H9 (cell line): ENCODE results near the gene ZNF879. TPM values are rescaled to one million over a fixed set of nuclear protein-coding genes. Genes with fewer than 3 reads are reported as not detected.

Experiments used
- DNase-seq: peaks from one replicate; pipeline ENCODE4 v3.0.0-alpha.2; 2017
- H2AFZ ChIP-seq: one replicate; pipeline ENCODE4 v1.6.1; 2013; ENCODE audit warnings: mild to moderate bottlenecking, low read length, control low read depth, moderate library complexity
- H2AK5ac ChIP-seq: 2 replicates; pipeline ENCODE4 v1.6.1; 2013; ENCODE audit warnings: low read length, control low read depth, mixed read lengths; ENCODE audit not compliant: insufficient read length
- H2BK120ac ChIP-seq: one replicate; pipeline ENCODE4 v1.6.1; 2013; ENCODE audit warnings: low read depth, mild to moderate bottlenecking, low read length, control low read depth, inconsistent platforms; ENCODE audit not compliant: poor library complexity, severe bottlenecking
- H2BK12ac ChIP-seq: 2 replicates; pipeline ENCODE4 v1.6.1; 2013; ENCODE audit warnings: low read length, control low read depth, mixed read lengths, low read depth; ENCODE audit not compliant: insufficient read length
- H2BK15ac ChIP-seq: 2 replicates; pipeline ENCODE4 v1.6.1; 2013; ENCODE audit warnings: low read depth, low read length, control low read depth
- H2BK20ac ChIP-seq: one replicate; pipeline ENCODE4 v1.6.1; 2013; ENCODE audit warnings: low read depth, mild to moderate bottlenecking, low read length, control low read depth, inconsistent platforms; ENCODE audit not compliant: poor library complexity, severe bottlenecking
- H2BK5ac ChIP-seq: 2 replicates; pipeline ENCODE4 v1.6.1; 2013; ENCODE audit warnings: low read length, control low read depth, mixed read lengths; ENCODE audit not compliant: insufficient read length
- H3K14ac ChIP-seq: 2 replicates; pipeline ENCODE4 v1.6.1; 2013; ENCODE audit warnings: low read length, control low read depth; ENCODE audit not compliant: insufficient read depth
- H3K18ac ChIP-seq: 2 replicates; pipeline ENCODE4 v1.6.1; 2013; ENCODE audit warnings: low read depth, mild to moderate bottlenecking, mixed read lengths, low read length, control low read depth; ENCODE audit not compliant: insufficient read length
- H3K23ac ChIP-seq: 2 replicates; pipeline ENCODE4 v1.6.1; 2013; ENCODE audit warnings: low read length, control low read depth, mixed read lengths, low read depth; ENCODE audit not compliant: insufficient read length
- H3K23me2 ChIP-seq: 2 replicates; pipeline ENCODE4 v1.6.1; 2013; ENCODE audit warnings: low read depth, mild to moderate bottlenecking, mixed read lengths, low read length, control low read depth; ENCODE audit not compliant: insufficient read length, poor library complexity, severe bottlenecking
- H3K27ac ChIP-seq: 2 replicates; pipeline ENCODE4 v1.5.1; 2013; ENCODE audit warnings: low read length, control low read depth, mixed read lengths, low read depth; ENCODE audit not compliant: insufficient read length
- H3K27me3 ChIP-seq: 2 replicates; pipeline ENCODE4 v1.6.1; 2013; ENCODE audit warnings: low read length, control low read depth, inconsistent platforms; ENCODE audit not compliant: insufficient read depth
- H3K4ac ChIP-seq: 2 replicates; pipeline ENCODE4 v1.6.1; 2013; ENCODE audit warnings: low read depth, mild to moderate bottlenecking, control low read depth, inconsistent platforms, low read length, moderate library complexity
- H3K4me1 ChIP-seq: 2 replicates; pipeline ENCODE4 v1.6.1; 2013; ENCODE audit warnings: low read length, control low read depth, inconsistent platforms; ENCODE audit not compliant: insufficient read depth
- H3K4me2 ChIP-seq: 2 replicates; pipeline ENCODE4 v1.6.1; 2013; ENCODE audit warnings: low read length, control low read depth, mixed read lengths; ENCODE audit not compliant: insufficient read length, insufficient read depth
- H3K56ac ChIP-seq: 2 replicates; pipeline ENCODE4 v1.6.1; 2013; ENCODE audit warnings: low read depth, mild to moderate bottlenecking, mixed read lengths, low read length, control low read depth; ENCODE audit not compliant: insufficient read length
- H3K79me1 ChIP-seq: 2 replicates; pipeline ENCODE4 v1.6.1; 2013; ENCODE audit warnings: low read depth, mild to moderate bottlenecking, moderate library complexity, low read length, control low read depth, inconsistent platforms; ENCODE audit not compliant: insufficient read depth, poor library complexity, severe bottlenecking
- H3K79me2 ChIP-seq: 2 replicates; pipeline ENCODE4 v1.6.1; 2013; ENCODE audit warnings: low read length, control low read depth, inconsistent platforms; ENCODE audit not compliant: insufficient read depth
- H3K9ac ChIP-seq: 2 replicates; pipeline ENCODE4 v1.6.1; 2013; ENCODE audit warnings: low read length, control low read depth, mixed read lengths; ENCODE audit not compliant: insufficient read length; ENCODE audit errors: extremely low read depth
- H3K9me3 ChIP-seq: one replicate; pipeline ENCODE4 v1.6.1; 2013; ENCODE audit warnings: low read depth, low read length, inconsistent platforms; ENCODE audit not compliant: control insufficient read depth
- H3T11ph ChIP-seq: one replicate; pipeline ENCODE4 v1.6.1; 2013; ENCODE audit warnings: mild to moderate bottlenecking, low read length, control low read depth, inconsistent platforms
- H4K20me1 ChIP-seq: one replicate; pipeline ENCODE4 v1.6.1; 2013; ENCODE audit not compliant: control insufficient read depth, insufficient read length, insufficient read depth
- H4K5ac ChIP-seq: 2 replicates; pipeline ENCODE4 v1.6.1; 2013; ENCODE audit warnings: low read depth, mild to moderate bottlenecking, mixed read lengths, low read length, control low read depth; ENCODE audit not compliant: insufficient read length
- H4K8ac ChIP-seq: replicated peaks from 2 replicates; pipeline ENCODE4 v1.6.1; 2013; ENCODE audit warnings: low read length, control low read depth, mixed read lengths, low read depth; ENCODE audit not compliant: insufficient read length
- H4K91ac ChIP-seq: 2 replicates; pipeline ENCODE4 v1.6.1; 2013; ENCODE audit warnings: low read depth, mild to moderate bottlenecking, moderate library complexity, mixed read lengths, low read length, control low read depth; ENCODE audit not compliant: insufficient read length
- H3K27ac Mint-ChIP-seq, 3 experiments: 2 replicates in 2 of 3; 3 replicates in 1 of 3; pipeline ENCODE4 v1.8.0; 2020 to 2021; ENCODE audit warnings: mixed read lengths in 3 of 3, mild to moderate bottlenecking in 1 of 3, moderate library complexity in 1 of 3
- H3K27me3 Mint-ChIP-seq: 2 replicates; pipeline ENCODE4 v1.8.0; 2021; ENCODE audit warnings: low read depth, mild to moderate bottlenecking, moderate library complexity, mixed read lengths
- H3K36me3 Mint-ChIP-seq, 3 experiments: 2 replicates in 2 of 3; 3 replicates in 1 of 3; pipeline ENCODE4 v1.8.0; 2020 to 2021; ENCODE audit warnings: low read depth in 3 of 3, mixed read lengths in 3 of 3; ENCODE audit not compliant: insufficient read depth in 1 of 3
- H3K4me1 Mint-ChIP-seq, 2 experiments: 2 replicates each; pipeline ENCODE4 v1.8.0; 2020; ENCODE audit warnings: mixed read lengths in 2 of 2
- H3K4me3 Mint-ChIP-seq, 2 experiments: 2 replicates in 1 of 2; 3 replicates in 1 of 2; pipeline ENCODE4 v1.8.0; 2020 to 2021; ENCODE audit warnings: mild to moderate bottlenecking in 2 of 2, mixed read lengths in 2 of 2, moderate library complexity in 1 of 2
- H3K9me3 Mint-ChIP-seq, 2 experiments: 2 replicates in 1 of 2; 3 replicates in 1 of 2; pipeline ENCODE4 v1.8.0; 2020; ENCODE audit warnings: mild to moderate bottlenecking in 2 of 2, mixed read lengths in 2 of 2, moderate library complexity in 1 of 2
- WGBS: extraction: QIAGEN DNeasy Blood & Tissue Kit; methylation state at CpG from one replicate; pipeline ENCODE4 v1.1.7; 2013; ENCODE audit warnings: missing lambda C conversion rate, low lambda C conversion rate, mixed read lengths; ENCODE audit not compliant: insufficient read length; ENCODE audit errors: extremely low coverage; 5-methylcytosine and 5-hydroxymethylcytosine counted together
- total RNA-seq: library from RNA; stranded (reverse); gene quantifications from 2 replicates; pipeline ENCODE4 v1.2.1, GENCODE V29; 2021
- TF ChIP-seq, protein P1 (sequence below): fragments of 200-600 bp; sonication (generic); conservative IDR thresholded peaks from 3 replicates; pipeline ENCODE4 v1.8.0; 2021; ENCODE audit warnings: antibody characterized with exemption, mild to moderate bottlenecking

The ZNF879 gene
- total RNA-seq, 1 experiment from 2014 or later, result 5.4 TPM

DNA sequence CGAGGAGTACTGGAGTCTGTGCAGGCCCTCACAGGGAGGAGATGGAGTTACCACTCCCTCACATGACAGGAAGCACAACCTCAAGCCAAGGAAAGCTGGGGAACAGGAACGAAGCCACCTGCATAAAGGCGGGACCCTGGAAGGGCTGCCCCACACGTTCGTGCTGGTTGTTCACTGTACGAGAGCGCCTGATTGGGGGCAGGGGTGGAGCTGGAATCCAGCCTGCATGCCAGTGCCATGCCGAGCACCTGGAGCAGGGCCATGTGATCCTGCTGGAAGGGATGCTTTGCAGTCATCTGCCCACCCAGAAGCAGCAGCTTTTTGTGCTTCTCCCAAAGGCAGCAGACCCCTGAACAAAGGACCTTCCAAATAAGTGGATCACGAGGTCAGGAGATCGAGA is 39.9 kb upstream of the ZNF879 start:
- peaks cover 85% of the 10 kb centered on the region for H3K9me3 ChIP-seq
- no peak overlapping the region for H2AFZ ChIP-seq
- peaks cover 88 to 97% of the 10 kb centered on the region in 2 experiments for H3K9me3 Mint-ChIP-seq
- no peaks in the 10 kb centered on the region for H3K79me1 ChIP-seq
- no peak overlapping the region for H3K56ac ChIP-seq
- no peak overlapping the region for H2BK20ac ChIP-seq
- TF ChIP-seq, protein P1, sequence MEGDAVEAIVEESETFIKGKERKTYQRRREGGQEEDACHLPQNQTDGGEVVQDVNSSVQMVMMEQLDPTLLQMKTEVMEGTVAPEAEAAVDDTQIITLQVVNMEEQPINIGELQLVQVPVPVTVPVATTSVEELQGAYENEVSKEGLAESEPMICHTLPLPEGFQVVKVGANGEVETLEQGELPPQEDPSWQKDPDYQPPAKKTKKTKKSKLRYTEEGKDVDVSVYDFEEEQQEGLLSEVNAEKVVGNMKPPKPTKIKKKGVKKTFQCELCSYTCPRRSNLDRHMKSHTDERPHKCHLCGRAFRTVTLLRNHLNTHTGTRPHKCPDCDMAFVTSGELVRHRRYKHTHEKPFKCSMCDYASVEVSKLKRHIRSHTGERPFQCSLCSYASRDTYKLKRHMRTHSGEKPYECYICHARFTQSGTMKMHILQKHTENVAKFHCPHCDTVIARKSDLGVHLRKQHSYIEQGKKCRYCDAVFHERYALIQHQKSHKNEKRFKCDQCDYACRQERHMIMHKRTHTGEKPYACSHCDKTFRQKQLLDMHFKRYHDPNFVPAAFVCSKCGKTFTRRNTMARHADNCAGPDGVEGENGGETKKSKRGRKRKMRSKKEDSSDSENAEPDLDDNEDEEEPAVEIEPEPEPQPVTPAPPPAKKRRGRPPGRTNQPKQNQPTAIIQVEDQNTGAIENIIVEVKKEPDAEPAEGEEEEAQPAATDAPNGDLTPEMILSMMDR, result no peak
- H3K18ac ChIP-seq, result no peak overlapping the region
- H3K27ac Mint-ChIP-seq, result no peak overlapping the region
- H3K9ac ChIP-seq, result no peak overlapping the region
- DNase-seq, result no peak
- no peak overlapping the region for H4K91ac ChIP-seq
- H3K4me3 Mint-ChIP-seq, result no peak overlapping the region
- H4K20me1 ChIP-seq, result no peaks in the 10 kb centered on the region
- H3K4me1 Mint-ChIP-seq, result no peaks in the 10 kb centered on the region
- no peaks in the 10 kb centered on the region for H3K27me3 ChIP-seq
- H4K8ac ChIP-seq, result no peak overlapping the region
- no CpG with 5 or more reads among the region's 10 CpGs for WGBS
- no peak overlapping the region for H4K5ac ChIP-seq
- no peak overlapping the region for H2AK5ac ChIP-seq
- H3T11ph ChIP-seq, result no peak overlapping the region
- H2BK12ac ChIP-seq, result no peak overlapping the region
- no peak overlapping the region for H3K23ac ChIP-seq
- H2BK15ac ChIP-seq, result no peak overlapping the region
- no peak overlapping the region for H3K4me2 ChIP-seq
- H3K14ac ChIP-seq, result no peak overlapping the region
- no peaks in the 10 kb centered on the region for H3K79me2 ChIP-seq
- no peak overlapping the region for H2BK120ac ChIP-seq
- peaks cover 17 to 46% (median 21%) of the 10 kb centered on the region in 3 experiments for H3K36me3 Mint-ChIP-seq
- H2BK5ac ChIP-seq, result no peak overlapping the region
- H3K4me1 ChIP-seq, result no peaks in the 10 kb centered on the region
- no peak overlapping the region for H3K27ac ChIP-seq
- H3K4ac ChIP-seq, result no peak overlapping the region
- H3K27me3 Mint-ChIP-seq, result peaks cover 24% of the 10 kb centered on the region
- no peaks in the 10 kb centered on the region for H3K23me2 ChIP-seq
